ENCODE measurements around the gene S1PR4.

DNA sequence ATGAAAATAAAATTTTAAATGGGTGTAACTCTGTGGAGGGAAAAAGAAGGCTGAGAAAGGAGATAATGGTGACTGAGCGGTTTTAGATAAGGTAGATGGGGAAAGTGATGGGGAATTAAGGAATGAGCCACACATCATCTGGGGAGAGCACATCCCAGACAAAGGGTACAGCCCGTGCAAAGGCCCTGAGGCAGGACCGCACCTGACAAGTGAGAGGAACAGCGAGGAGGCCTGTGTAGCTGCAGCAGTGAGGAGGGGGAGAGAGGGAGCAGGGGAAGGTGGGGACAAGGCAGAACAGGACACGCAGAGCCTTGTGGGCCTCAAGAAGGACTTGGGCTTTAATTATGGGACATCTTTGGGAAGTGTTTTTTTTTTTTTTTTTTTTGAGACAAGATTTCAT, 44.1 kb downstream of the S1PR4 start:
- TF ChIP-seq, protein P1, sequence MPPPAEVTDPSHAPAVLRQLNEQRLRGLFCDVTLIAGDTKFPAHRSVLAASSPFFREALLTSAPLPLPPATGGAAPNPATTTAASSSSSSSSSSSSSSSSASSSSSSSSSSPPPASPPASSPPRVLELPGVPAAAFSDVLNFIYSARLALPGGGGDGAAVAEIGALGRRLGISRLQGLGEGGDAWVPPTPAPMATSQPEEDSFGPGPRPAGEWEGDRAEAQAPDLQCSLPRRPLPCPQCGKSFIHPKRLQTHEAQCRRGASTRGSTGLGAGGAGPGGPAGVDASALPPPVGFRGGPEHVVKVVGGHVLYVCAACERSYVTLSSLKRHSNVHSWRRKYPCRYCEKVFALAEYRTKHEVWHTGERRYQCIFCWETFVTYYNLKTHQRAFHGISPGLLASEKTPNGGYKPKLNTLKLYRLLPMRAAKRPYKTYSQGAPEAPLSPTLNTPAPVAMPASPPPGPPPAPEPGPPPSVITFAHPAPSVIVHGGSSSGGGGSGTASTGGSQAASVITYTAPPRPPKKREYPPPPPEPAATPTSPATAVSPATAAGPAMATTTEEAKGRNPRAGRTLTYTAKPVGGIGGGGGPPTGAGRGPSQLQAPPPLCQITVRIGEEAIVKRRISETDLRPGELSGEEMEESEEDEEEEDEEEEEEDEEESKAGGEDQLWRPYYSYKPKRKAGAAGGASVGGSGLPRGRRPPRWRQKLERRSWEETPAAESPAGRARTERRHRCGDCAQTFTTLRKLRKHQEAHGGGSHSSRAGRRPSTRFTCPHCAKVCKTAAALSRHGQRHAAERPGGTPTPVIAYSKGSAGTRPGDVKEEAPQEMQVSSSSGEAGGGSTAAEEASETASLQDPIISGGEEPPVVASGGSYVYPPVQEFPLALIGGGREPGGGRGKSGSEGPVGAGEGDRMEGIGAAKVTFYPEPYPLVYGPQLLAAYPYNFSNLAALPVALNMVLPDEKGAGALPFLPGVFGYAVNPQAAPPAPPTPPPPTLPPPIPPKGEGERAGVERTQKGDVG (CRISPR knock-in tag; IDR thresholded peaks at IDR 0.05; ENCODE audit: borderline replicate concordance), result no peak
- TF ChIP-seq ZNF619 (CRISPR knock-in tag; IDR thresholded peaks at IDR 0.05), result no peak
- no peak for TF ChIP-seq TBP (CRISPR knock-in tag; IDR thresholded peaks at IDR 0.05)
- TF ChIP-seq FIP1L1 (IDR thresholded peaks at IDR 0.05; ENCODE audit: borderline replicate concordance, insufficient read depth, low read depth, low read length), result no peak
- TF ChIP-seq ZNF121 (CRISPR knock-in tag; IDR thresholded peaks at IDR 0.05), result no peak
- no peak for TF ChIP-seq YY1 (IDR thresholded peaks at IDR 0.05; ENCODE audit: insufficient read depth, insufficient replicate concordance, low read depth, low read length)
- TF ChIP-seq HDAC6 (IDR thresholded peaks at IDR 0.05; ENCODE audit: low read depth, low read length), result no peak
- TF ChIP-seq ZNF724P (CRISPR knock-in tag; IDR thresholded peaks at IDR 0.05; ENCODE audit: borderline replicate concordance), result no peak
- TF ChIP-seq, protein P2, sequence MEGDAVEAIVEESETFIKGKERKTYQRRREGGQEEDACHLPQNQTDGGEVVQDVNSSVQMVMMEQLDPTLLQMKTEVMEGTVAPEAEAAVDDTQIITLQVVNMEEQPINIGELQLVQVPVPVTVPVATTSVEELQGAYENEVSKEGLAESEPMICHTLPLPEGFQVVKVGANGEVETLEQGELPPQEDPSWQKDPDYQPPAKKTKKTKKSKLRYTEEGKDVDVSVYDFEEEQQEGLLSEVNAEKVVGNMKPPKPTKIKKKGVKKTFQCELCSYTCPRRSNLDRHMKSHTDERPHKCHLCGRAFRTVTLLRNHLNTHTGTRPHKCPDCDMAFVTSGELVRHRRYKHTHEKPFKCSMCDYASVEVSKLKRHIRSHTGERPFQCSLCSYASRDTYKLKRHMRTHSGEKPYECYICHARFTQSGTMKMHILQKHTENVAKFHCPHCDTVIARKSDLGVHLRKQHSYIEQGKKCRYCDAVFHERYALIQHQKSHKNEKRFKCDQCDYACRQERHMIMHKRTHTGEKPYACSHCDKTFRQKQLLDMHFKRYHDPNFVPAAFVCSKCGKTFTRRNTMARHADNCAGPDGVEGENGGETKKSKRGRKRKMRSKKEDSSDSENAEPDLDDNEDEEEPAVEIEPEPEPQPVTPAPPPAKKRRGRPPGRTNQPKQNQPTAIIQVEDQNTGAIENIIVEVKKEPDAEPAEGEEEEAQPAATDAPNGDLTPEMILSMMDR (CRISPR knock-in tag; IDR thresholded peaks at IDR 0.05), result no peak
- TF ChIP-seq HNRNPLL (IDR thresholded peaks at IDR 0.05; ENCODE audit: low read depth, low read length, poor library complexity, severe bottlenecking), result no peak
- no peak for TF ChIP-seq SP1 (IDR thresholded peaks at IDR 0.05)
- no peak for TF ChIP-seq SP1 (CRISPR knock-in tag; IDR thresholded peaks at IDR 0.05)
- TF ChIP-seq, protein P3, sequence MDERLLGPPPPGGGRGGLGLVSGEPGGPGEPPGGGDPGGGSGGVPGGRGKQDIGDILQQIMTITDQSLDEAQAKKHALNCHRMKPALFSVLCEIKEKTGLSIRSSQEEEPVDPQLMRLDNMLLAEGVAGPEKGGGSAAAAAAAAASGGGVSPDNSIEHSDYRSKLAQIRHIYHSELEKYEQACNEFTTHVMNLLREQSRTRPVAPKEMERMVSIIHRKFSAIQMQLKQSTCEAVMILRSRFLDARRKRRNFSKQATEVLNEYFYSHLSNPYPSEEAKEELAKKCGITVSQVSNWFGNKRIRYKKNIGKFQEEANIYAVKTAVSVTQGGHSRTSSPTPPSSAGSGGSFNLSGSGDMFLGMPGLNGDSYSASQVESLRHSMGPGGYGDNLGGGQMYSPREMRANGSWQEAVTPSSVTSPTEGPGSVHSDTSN (CRISPR knock-in tag; IDR thresholded peaks at IDR 0.05), result no peak

Data from HepG2 (cell line).